ENCODE results near the gene SYNDIG1.

DNA sequence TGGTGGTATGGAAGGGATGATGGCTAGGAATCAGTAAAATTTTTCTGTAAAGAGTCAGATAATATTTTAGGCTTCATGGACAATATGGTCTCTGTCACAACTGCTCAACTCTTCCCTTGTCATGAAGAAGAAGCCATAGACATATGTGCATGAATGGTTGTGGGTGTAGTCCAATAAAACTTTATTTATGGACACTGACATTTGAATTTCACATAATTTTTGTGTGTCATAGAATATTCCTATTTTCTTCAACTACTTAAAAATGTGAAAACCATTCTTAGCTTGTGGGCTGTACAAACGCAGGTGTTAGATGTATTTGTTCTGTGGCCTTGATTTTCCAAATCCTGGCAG, 59.9 kb downstream of the SYNDIG1 start:
- no peak for TF ChIP-seq CTCF (conservative IDR thresholded peaks at IDR 0.05; ENCODE audit: low read depth, low read length)
- TF ChIP-seq MXI1 (IDR thresholded peaks at IDR 0.05; ENCODE audit: borderline replicate concordance, low read depth, low read length), result no peak
- no peak for TF ChIP-seq POLR2A (IDR thresholded peaks at IDR 0.05; ENCODE audit: low read depth, low read length)
- TF ChIP-seq NFE2L2 (IDR thresholded peaks at IDR 0.05; ENCODE audit: low read depth, low read length), result no peak
- no peak for TF ChIP-seq RAD21 (IDR thresholded peaks at IDR 0.05; ENCODE audit: low read length)
- no peak for TF ChIP-seq SMC3 (IDR thresholded peaks at IDR 0.05; ENCODE audit: low read depth, low read length)
- no peak for TF ChIP-seq CHD1 (IDR thresholded peaks at IDR 0.05; ENCODE audit: low read depth, low read length)
- TF ChIP-seq CEBPB (IDR thresholded peaks at IDR 0.05; ENCODE audit: low read depth, low read length), result no peak
- TF ChIP-seq, protein P1, sequence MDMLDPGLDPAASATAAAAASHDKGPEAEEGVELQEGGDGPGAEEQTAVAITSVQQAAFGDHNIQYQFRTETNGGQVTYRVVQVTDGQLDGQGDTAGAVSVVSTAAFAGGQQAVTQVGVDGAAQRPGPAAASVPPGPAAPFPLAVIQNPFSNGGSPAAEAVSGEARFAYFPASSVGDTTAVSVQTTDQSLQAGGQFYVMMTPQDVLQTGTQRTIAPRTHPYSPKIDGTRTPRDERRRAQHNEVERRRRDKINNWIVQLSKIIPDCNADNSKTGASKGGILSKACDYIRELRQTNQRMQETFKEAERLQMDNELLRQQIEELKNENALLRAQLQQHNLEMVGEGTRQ (IDR thresholded peaks at IDR 0.05; ENCODE audit: low read depth, low read length), result no peak
- no peak for TF ChIP-seq MAZ (IDR thresholded peaks at IDR 0.05; ENCODE audit: borderline replicate concordance, low read depth, low read length)
- TF ChIP-seq FOS (IDR thresholded peaks at IDR 0.05; ENCODE audit: low read depth, low read length), result no peak

Measured in IMR-90 (cell line).